Measurements from ENCODE around the gene HMGCS2. TPM values are rescaled to one million over a fixed set of nuclear protein-coding genes. Genes with fewer than 3 reads are reported as not detected.

The HMGCS2 gene
- total RNA-seq, 1 experiment from 2014 or later = 10.2 TPM

DNA sequence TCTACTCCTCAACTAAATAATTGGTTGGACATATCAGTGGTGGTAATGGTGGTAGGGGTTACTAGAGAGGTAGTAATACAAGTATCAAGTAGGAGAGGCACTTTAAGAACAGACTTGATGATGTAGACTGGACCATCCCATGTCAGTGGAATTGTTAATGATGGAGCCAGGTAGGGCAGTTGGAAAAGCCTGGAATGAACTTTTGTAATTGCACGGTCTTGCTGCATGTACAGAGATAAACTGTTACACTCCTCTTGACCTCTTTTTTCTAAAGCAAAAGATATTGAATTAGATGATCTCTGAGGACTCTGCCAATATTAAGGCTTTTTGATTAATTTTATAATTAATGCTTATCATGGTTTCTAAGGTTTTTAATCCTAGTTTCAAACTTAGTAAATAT, 5.8 kb downstream of the HMGCS2 start:
- CTCF ChIA-PET = no interaction called here

DNA sequence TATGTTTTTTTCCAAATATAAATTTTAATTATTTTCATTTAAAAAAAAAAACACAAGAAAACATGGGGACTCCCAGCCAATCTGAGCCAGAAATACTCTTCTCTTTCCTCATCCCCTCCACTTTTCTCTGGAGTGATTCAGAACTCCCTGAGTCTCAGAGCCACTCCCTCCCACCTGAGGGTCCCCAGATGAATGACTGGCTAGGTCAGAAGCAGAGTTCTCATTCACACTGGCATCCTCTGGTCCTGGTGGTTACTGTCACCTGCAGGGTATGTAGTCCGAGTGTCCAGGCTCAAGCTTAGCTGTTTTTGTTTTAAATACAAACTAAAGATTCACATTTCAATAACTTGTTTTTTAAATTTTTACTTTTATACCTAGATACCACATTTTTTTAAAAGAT, 6.3 kb downstream of the HMGCS2 start:
- intact Hi-C loops (cut with micrococcal nuclease; ENCODE audit: unreplicated experiment) = no loop called here
- TF ChIP-seq, protein P1, sequence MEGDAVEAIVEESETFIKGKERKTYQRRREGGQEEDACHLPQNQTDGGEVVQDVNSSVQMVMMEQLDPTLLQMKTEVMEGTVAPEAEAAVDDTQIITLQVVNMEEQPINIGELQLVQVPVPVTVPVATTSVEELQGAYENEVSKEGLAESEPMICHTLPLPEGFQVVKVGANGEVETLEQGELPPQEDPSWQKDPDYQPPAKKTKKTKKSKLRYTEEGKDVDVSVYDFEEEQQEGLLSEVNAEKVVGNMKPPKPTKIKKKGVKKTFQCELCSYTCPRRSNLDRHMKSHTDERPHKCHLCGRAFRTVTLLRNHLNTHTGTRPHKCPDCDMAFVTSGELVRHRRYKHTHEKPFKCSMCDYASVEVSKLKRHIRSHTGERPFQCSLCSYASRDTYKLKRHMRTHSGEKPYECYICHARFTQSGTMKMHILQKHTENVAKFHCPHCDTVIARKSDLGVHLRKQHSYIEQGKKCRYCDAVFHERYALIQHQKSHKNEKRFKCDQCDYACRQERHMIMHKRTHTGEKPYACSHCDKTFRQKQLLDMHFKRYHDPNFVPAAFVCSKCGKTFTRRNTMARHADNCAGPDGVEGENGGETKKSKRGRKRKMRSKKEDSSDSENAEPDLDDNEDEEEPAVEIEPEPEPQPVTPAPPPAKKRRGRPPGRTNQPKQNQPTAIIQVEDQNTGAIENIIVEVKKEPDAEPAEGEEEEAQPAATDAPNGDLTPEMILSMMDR (IDR thresholded peaks at IDR 0.05; ENCODE audit: insufficient read depth in 1 of 2, low read depth in 1 of 2, low read length in 1 of 2, severe bottlenecking in 1 of 2, unreplicated experiment in 1 of 2) = no peak
- H3K4me3 ChIP-seq (ENCODE audit: low read depth, low read length) = no peak overlapping the region

More for the DNA sequence above, 5.8 kb downstream of the HMGCS2 start:
- Mint-ChIP-seq H3K4me1 (ENCODE audit: low read depth, unreplicated experiment) (peaks cover 24% of the 10 kb centered on the region), H3K36me3 (ENCODE audit: insufficient read depth, unreplicated experiment) (peaks cover 15% of the 10 kb centered on the region), H3K27me3 (ENCODE audit: insufficient read depth, unreplicated experiment) (no peaks in the 10 kb centered on the region), H3K4me3 (ENCODE audit: unreplicated experiment) (no peak overlapping the region), H3K9me3 (ENCODE audit: unreplicated experiment) (no peaks in the 10 kb centered on the region), H3K27ac (ENCODE audit: unreplicated experiment) (no peak overlapping the region)
- BruUV-seq (replicated peaks) = no TSS peak
- no peak for DNase-seq
- Histone ChIP-seq H3K27me3 (replicated peaks; ENCODE audit: control insufficient read depth, insufficient read depth, low read length) (no peaks in the 10 kb centered on the region), H3K9me3 (no peaks in the 10 kb centered on the region), H3K4me1 (peaks cover 29% of the 10 kb centered on the region), H3K36me3 (ENCODE audit: control insufficient read depth, insufficient read depth, low read length) (peaks cover 11% of the 10 kb centered on the region), H3K4me3 (ENCODE audit: low read depth, low read length) (no peak overlapping the region)
- POLR2A ChIA-PET = no interaction called here
- TF ChIP-seq, protein P1 (IDR thresholded peaks at IDR 0.05; ENCODE audit: insufficient read depth in 1 of 2, low read depth in 1 of 2, low read length in 1 of 2, severe bottlenecking in 1 of 2, unreplicated experiment in 1 of 2) = no peak
- intact Hi-C loops (cut with micrococcal nuclease; ENCODE audit: unreplicated experiment) = no loop called here

DNA sequence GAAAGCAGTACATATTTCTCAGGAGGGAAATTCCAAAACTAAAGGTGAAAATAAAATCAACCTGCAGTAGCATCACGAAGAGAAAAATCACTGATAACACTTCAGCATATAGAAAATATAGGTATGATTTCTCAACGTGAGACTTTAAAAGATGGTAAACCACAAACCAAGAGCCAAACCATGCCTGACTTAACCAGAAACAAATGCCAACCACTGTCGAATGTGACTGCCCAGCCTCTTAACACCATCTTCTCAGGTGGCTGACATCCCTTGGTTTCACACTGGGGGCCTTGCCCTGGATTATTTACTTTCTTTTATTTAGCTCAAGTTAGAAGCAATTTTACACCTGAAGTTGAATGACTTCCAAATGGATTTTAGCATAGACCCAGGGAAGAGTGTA, 10.1 kb downstream of the HMGCS2 start:
- H3K9me3 ChIP-seq = no peaks in the 10 kb centered on the region
- no peak for DNase-seq
- intact Hi-C loops (cut with micrococcal nuclease; ENCODE audit: unreplicated experiment) = no loop called here
- H3K36me3 Mint-ChIP-seq (ENCODE audit: insufficient read depth, unreplicated experiment) = no peaks in the 10 kb centered on the region
- H3K27me3 Mint-ChIP-seq (ENCODE audit: insufficient read depth, unreplicated experiment) = no peaks in the 10 kb centered on the region
- H3K4me1 Mint-ChIP-seq (ENCODE audit: low read depth, unreplicated experiment) = no peaks in the 10 kb centered on the region
- no peak overlapping the region for H3K4me3 Mint-ChIP-seq (ENCODE audit: unreplicated experiment)
- TF ChIP-seq, protein P1 (IDR thresholded peaks at IDR 0.05; ENCODE audit: insufficient read depth in 1 of 2, low read depth in 1 of 2, low read length in 1 of 2, severe bottlenecking in 1 of 2, unreplicated experiment in 1 of 2) = no peak
- H3K27ac Mint-ChIP-seq (ENCODE audit: unreplicated experiment) = no peak overlapping the region
- no TSS peak for BruUV-seq (replicated peaks)
- CTCF ChIA-PET = no interaction called here
- POLR2A ChIA-PET = no interaction called here
- H3K9me3 Mint-ChIP-seq (ENCODE audit: unreplicated experiment) = no peaks in the 10 kb centered on the region
- H3K4me3 ChIP-seq (ENCODE audit: low read depth, low read length) = no peak overlapping the region
- H3K4me1 ChIP-seq = no peaks in the 10 kb centered on the region
- H3K27me3 ChIP-seq (replicated peaks; ENCODE audit: control insufficient read depth, insufficient read depth, low read length) = no peaks in the 10 kb centered on the region
- peaks cover 5% of the 10 kb centered on the region for H3K36me3 ChIP-seq (ENCODE audit: control insufficient read depth, insufficient read depth, low read length)

More for the DNA sequence above, 6.3 kb downstream of the HMGCS2 start:
- Histone ChIP-seq H3K9me3 (no peaks in the 10 kb centered on the region), H3K36me3 (ENCODE audit: control insufficient read depth, insufficient read depth, low read length) (peaks cover 11% of the 10 kb centered on the region), H3K27me3 (replicated peaks; ENCODE audit: control insufficient read depth, insufficient read depth, low read length) (no peaks in the 10 kb centered on the region), H3K4me1 (peaks cover 23% of the 10 kb centered on the region)
- BruUV-seq (replicated peaks) = no TSS peak
- H3K27me3 Mint-ChIP-seq (ENCODE audit: insufficient read depth, unreplicated experiment) = no peaks in the 10 kb centered on the region
- peaks cover 13% of the 10 kb centered on the region for H3K36me3 Mint-ChIP-seq (ENCODE audit: insufficient read depth, unreplicated experiment)
- no peaks in the 10 kb centered on the region for H3K9me3 Mint-ChIP-seq (ENCODE audit: unreplicated experiment)
- no peak overlapping the region for H3K27ac Mint-ChIP-seq (ENCODE audit: unreplicated experiment)
- ChIA-PET POLR2A (no interaction called here), CTCF (no interaction called here)
- DNase-seq = no peak
- no peak overlapping the region for H3K4me3 Mint-ChIP-seq (ENCODE audit: unreplicated experiment)
- peaks cover 21% of the 10 kb centered on the region for H3K4me1 Mint-ChIP-seq (ENCODE audit: low read depth, unreplicated experiment)

Data from Caco-2 (cell line).